K562 (cell line): ENCODE data around the gene FERMT3. TPM values are rescaled to one million over a fixed set of nuclear protein-coding genes. Genes with fewer than 3 reads are reported as not detected.

Experiments
- ATF7 ChIP-seq: fragments of 450-650 bp; IDR thresholded peaks from 2 replicates; pipeline ENCODE4 v1.7.1; 2014; ENCODE audit warnings: mild to moderate bottlenecking, moderate library complexity
- BCOR ChIP-seq: fragments of 450-650 bp; IDR thresholded peaks from 2 replicates; pipeline ENCODE4 v1.6.1; 2016
- BDP1 ChIP-seq: IDR thresholded peaks from 3 replicates; pipeline ENCODE4 v1.6.1; 2011; ENCODE audit not compliant: insufficient read length, insufficient read depth
- CCNT2 ChIP-seq: IDR thresholded peaks from 2 replicates; pipeline ENCODE4 v1.6.1; 2011; ENCODE audit warnings: borderline replicate concordance, low read depth, mild to moderate bottlenecking, moderate library complexity, mixed read lengths, low read length; ENCODE audit not compliant: insufficient read length; ENCODE audit errors: extremely low read depth
- CEBPB ChIP-seq: fragments of 450-650 bp; IDR thresholded peaks from 2 replicates; pipeline ENCODE4 v1.6.1; 2016; ENCODE audit warnings: missing genetic modification characterization, missing compliant biosample characterization
- DDX20 ChIP-seq: fragments of 450-650 bp; IDR thresholded peaks from 2 replicates; pipeline ENCODE4 v1.6.1; 2016; ENCODE audit warnings: missing genetic modification characterization, low read depth, mild to moderate bottlenecking, missing compliant biosample characterization, moderate library complexity
- GTF2A2 ChIP-seq: IDR thresholded peaks from 2 replicates; pipeline ENCODE4 v1.6.1; 2016; ENCODE audit warnings: mild to moderate bottlenecking, missing genetic modification characterization, missing compliant biosample characterization
- HNRNPL ChIP-seq: fragments of 200-400 bp; formaldehyde crosslinking; IDR thresholded peaks from 2 replicates; pipeline ENCODE4 v1.6.1; 2017; ENCODE audit warnings: low read depth, mild to moderate bottlenecking, low read length
- MECOM ChIP-seq: fragments of 250-450 bp; sonication (Bioruptor Pico); IDR thresholded peaks from 2 replicates; pipeline ENCODE4 v1.8.0; 2022; ENCODE audit warnings: inconsistent platforms
- MNT ChIP-seq, 2 experiments: fragments of 450-650 bp; conservative IDR thresholded peaks; 2 replicates each; pipeline ENCODE4 v1.6.1; 2017; ENCODE audit warnings: mild to moderate bottlenecking in 2 of 2, moderate library complexity in 2 of 2
- NCOA6 ChIP-seq: fragments of 450-650 bp; IDR thresholded peaks from 2 replicates; pipeline ENCODE4 v1.6.1; 2017; ENCODE audit warnings: mild to moderate bottlenecking
- PYGO2 ChIP-seq: fragments of 450-650 bp; IDR thresholded peaks from 2 replicates; pipeline ENCODE4 v1.6.1; 2016; ENCODE audit warnings: mild to moderate bottlenecking, missing genetic modification characterization, moderate library complexity, missing compliant biosample characterization
- RFX7 ChIP-seq: fragments of 250-450 bp; sonication (Bioruptor Pico); IDR thresholded peaks from 2 replicates; pipeline ENCODE4 v1.5.1; 2021; ENCODE audit warnings: mild to moderate bottlenecking
- SIX5 ChIP-seq, 2 experiments: IDR thresholded peaks; 2 replicates each; pipeline ENCODE4 v1.6.1; 2011; ENCODE audit warnings: low read length in 2 of 2, borderline replicate concordance in 1 of 2, low read depth in 1 of 2, mild to moderate bottlenecking in 1 of 2, moderate library complexity in 1 of 2; ENCODE audit not compliant: insufficient read depth in 1 of 2
- STAT5A ChIP-seq: IDR thresholded peaks from 2 replicates; pipeline ENCODE4 v1.6.1; 2012; ENCODE audit warnings: low read length, inconsistent platforms, borderline replicate concordance
- TAF1 ChIP-seq: IDR thresholded peaks from 2 replicates; pipeline ENCODE4 v1.6.1; 2011; ENCODE audit warnings: mild to moderate bottlenecking, low read length, moderate library complexity; ENCODE audit not compliant: insufficient read depth, control insufficient read depth, severe bottlenecking; ENCODE audit errors: extremely low read depth
- ZBTB8A ChIP-seq: fragments of 450-650 bp; IDR thresholded peaks from 2 replicates; pipeline ENCODE4 v1.6.1; 2018; ENCODE audit warnings: mild to moderate bottlenecking, moderate library complexity; ENCODE audit not compliant: partially characterized antibody
- ZNF146 ChIP-seq: IDR thresholded peaks from one replicate; pipeline ENCODE4 v1.6.1; 2018; ENCODE audit warnings: missing compliant biosample characterization; ENCODE audit not compliant: unreplicated experiment
- ZNF274 ChIP-seq: IDR thresholded peaks from 2 replicates; pipeline ENCODE4 v1.6.1; 2011; ENCODE audit warnings: low read depth, mild to moderate bottlenecking, low read length, moderate library complexity, borderline replicate concordance
- ZNF436 ChIP-seq: fragments of 250-450, 450-650 bp; sonication (Bioruptor Pico); formaldehyde crosslinking; IDR thresholded peaks from 2 replicates; pipeline ENCODE4 v1.7.0; 2020; ENCODE audit warnings: mild to moderate bottlenecking
- ZSCAN32 ChIP-seq: fragments of 450-650 bp; formaldehyde crosslinking; IDR thresholded peaks from 2 replicates; pipeline ENCODE4 v1.4.0; 2020; ENCODE audit warnings: mild to moderate bottlenecking, moderate library complexity
- polyA plus RNA-seq, 8 experiments: library from polyadenylated mRNA; depleted of rRNA in 4 of 8; stranded (reverse) in 5 of 8; unstranded in 3 of 8; fragments of >200 nt; fragmentation: Nextera tagmentation in 2 of 8; fragmentation: Illumina TruSeq in 1 of 8; extraction: Ambion mirVana in 2 of 8; extraction: Trizol in 1 of 8; gene quantifications; 2 replicates each; pipeline versions ENCODE4 v1.2.1 to v1.2.3, GENCODE V29; 2011 to 2014; ENCODE audit warnings: inconsistent platforms in 1 of 8, missing spikeins in 1 of 8
- total RNA-seq, 7 experiments: library from RNA; depleted of rRNA in 6 of 7; stranded (reverse); fragments of >200 nt in 6 of 7; fragmentation: Illumina TruSeq in 2 of 7; extraction: Trizol in 2 of 7; gene quantifications; 2 replicates each; pipeline versions ENCODE4 v1.2.1 to v1.2.3, GENCODE V29; 2011 to 2021; ENCODE audit warnings: low replicate concordance in 1 of 7
- TF ChIP-seq, protein P1 (sequence below): fragments of 450-650 bp; formaldehyde crosslinking; IDR thresholded peaks from 2 replicates; pipeline ENCODE4 v1.4.0; 2020; ENCODE audit warnings: mild to moderate bottlenecking, moderate library complexity
- TF ChIP-seq, protein P2 (sequence below): sonication (generic); formaldehyde crosslinking; IDR thresholded peaks from 2 replicates; pipeline ENCODE4 v1.8.0; 2022; ENCODE audit warnings: mild to moderate bottlenecking, missing genetic modification reagents

Gene FERMT3
- total and polyA plus RNA-seq, 9 of the 15 experiments (the other 6 are each of a cell fraction or from before 2014, with no cell fraction given), result 3.2 to 275 (median 79.7) TPM

DNA sequence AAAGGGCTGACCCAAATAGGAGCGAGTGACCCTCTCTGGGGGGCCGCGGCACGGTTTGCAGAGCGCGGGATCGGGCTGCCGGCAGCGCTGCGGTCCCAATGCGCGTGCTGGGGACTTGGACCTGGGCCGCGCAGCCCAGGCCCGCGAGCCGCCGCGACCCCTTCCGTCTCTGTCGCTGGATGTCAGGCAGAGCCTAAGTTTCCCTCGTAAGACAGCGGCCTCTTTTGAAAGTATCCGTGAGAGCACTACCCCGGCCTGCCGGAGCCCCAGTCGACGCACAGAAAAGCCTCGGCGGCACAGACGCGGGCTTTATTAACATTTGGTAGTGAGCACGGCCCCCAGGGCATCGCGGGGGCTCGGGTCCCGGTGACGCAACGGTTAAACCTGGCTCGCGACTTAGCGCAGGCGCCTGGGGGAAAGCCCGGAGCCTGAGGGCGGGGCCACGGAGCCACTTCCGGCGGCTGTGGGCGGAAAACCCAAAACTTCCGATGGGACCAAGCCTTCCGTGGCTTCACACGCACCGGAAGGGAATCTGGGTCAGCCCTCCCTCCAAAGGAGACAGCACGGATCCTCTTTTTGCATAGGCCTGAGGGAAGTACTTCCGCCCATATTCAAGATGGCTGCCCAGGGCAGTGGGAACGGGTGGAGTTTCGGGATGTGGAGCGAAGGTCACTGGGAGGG lies 63.2 kb downstream of the FERMT3 start (continued):
- TF ChIP-seq TAF1, result peak; percentile 84
- TF ChIP-seq PYGO2 (tag), result no peak
- no peak for TF ChIP-seq ZBTB8A
- no peak for TF ChIP-seq GTF2A2 (tag)
- no peak for TF ChIP-seq DDX20 (tag)
- TF ChIP-seq MNT (conservative IDR thresholded peaks at IDR 0.05), result peak in 1 of 2 experiments; percentile 83; a peak in 2 of 4 replicates
- TF ChIP-seq, protein P1, sequence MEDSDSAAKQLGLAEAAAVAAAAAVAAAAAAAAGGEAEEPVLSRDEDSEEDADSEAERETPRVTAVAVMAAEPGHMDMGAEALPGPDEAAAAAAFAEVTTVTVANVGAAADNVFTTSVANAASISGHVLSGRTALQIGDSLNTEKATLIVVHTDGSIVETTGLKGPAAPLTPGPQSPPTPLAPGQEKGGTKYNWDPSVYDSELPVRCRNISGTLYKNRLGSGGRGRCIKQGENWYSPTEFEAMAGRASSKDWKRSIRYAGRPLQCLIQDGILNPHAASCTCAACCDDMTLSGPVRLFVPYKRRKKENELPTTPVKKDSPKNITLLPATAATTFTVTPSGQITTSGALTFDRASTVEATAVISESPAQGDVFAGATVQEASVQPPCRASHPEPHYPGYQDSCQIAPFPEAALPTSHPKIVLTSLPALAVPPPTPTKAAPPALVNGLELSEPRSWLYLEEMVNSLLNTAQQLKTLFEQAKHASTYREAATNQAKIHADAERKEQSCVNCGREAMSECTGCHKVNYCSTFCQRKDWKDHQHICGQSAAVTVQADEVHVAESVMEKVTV (CRISPR knock-in tag), result peak; percentile 33
- TF ChIP-seq MECOM (CRISPR knock-in tag), result no peak
- peak; percentile 45 for TF ChIP-seq ZSCAN32 (CRISPR knock-in tag)
- TF ChIP-seq, protein P2, sequence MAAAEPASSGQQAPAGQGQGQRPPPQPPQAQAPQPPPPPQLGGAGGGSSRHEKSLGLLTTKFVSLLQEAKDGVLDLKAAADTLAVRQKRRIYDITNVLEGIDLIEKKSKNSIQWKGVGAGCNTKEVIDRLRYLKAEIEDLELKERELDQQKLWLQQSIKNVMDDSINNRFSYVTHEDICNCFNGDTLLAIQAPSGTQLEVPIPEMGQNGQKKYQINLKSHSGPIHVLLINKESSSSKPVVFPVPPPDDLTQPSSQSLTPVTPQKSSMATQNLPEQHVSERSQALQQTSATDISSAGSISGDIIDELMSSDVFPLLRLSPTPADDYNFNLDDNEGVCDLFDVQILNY (CRISPR knock-in tag), result no peak; the same call in 1 of the 2 replicates
- no peak for TF ChIP-seq HNRNPL
- TF ChIP-seq ATF7, result peak; percentile 94
- peak; percentile 96 for TF ChIP-seq CEBPB (tag)
- TF ChIP-seq BDP1, result no peak
- TF ChIP-seq NCOA6, result no peak
- TF ChIP-seq ZNF436 (CRISPR knock-in tag), result no peak; the same call in 1 of the 2 replicates
- TF ChIP-seq RFX7 (CRISPR knock-in tag), result no peak
- no peak for TF ChIP-seq BCOR
- no peak for TF ChIP-seq ZNF146 (CRISPR knock-in tag)
- no peak; the same call in 1 of the 2 replicates for TF ChIP-seq STAT5A
- peak; percentile 92 to 95 for TF ChIP-seq SIX5 (IDR thresholded peaks at IDR 0.05; ENCODE audit: borderline replicate concordance in 1 of 2, insufficient read depth in 1 of 2, low read depth in 1 of 2, low read length in 2 of 2)
- no peak for TF ChIP-seq ZNF274
- no peak for TF ChIP-seq CCNT2
